Body of pancreas (tissue), 4 donors: ENCODE results near the gene SRRM4. TPM values are rescaled to one million over a fixed set of nuclear protein-coding genes. Genes with fewer than 3 reads are reported as not detected.

Experiments
- ATAC-seq: fragments of 150-250 bp; one replicate; pipeline ENCODE4 v1.9.1; 2016
- DNase-seq, 4 donors: peaks; one replicate each; pipeline ENCODE4 v3.0.0-alpha.2; 2019
- H3K27ac ChIP-seq, 4 donors: fragments of 200-600 bp; sonication (generic); 1 replicate in 3 of 4; 2 replicates in 1 of 4; pipeline versions ENCODE4 v1.5.1 to v1.6.1; 2016 to 2019; ENCODE audit warnings: mild to moderate bottlenecking in 1 of 4, mixed read lengths in 1 of 4, moderate library complexity in 1 of 4
- H3K27me3 ChIP-seq, 2 donors: fragments of 200-600 bp; sonication (generic); one replicate each; pipeline ENCODE4 v1.6.0; 2016; ENCODE audit warnings: mild to moderate bottlenecking in 1 of 2
- H3K36me3 ChIP-seq, 2 donors: fragments of 200-600 bp; sonication (generic); replicated peaks in 1 of 2; 2 replicates each; pipeline ENCODE4 v1.5.1; 2016; ENCODE audit warnings: low read depth in 2 of 2; ENCODE audit not compliant: insufficient read depth in 1 of 2
- H3K4me1 ChIP-seq: fragments of 200-600 bp; sonication (generic); one replicate; pipeline ENCODE4 v1.6.0; 2016
- H3K4me3 ChIP-seq, 2 donors: fragments of 200-600 bp; sonication (generic); 1 replicate in 1 of 2; 2 replicates in 1 of 2; pipeline ENCODE4 v1.5.1; 2016 to 2019
- H3K9me3 ChIP-seq, 3 donors: fragments of 200-600 bp; sonication (generic); 1 replicate in 2 of 3; 2 replicates in 1 of 3; pipeline ENCODE4 v1.5.1; 2016
- CTCF ChIP-seq, 7 experiments: fragments of 450-650 bp in 4 of 7; fragments of 200-600 bp in 3 of 7; sonication (generic) in 3 of 7; IDR thresholded peaks; one replicate each; pipeline ENCODE4 v1.5.1; 2016 to 2019; ENCODE audit warnings: antibody characterized with exemption in 7 of 7
- POLR2A ChIP-seq, 3 donors: fragments of 450-650 bp; IDR thresholded peaks; one replicate each; pipeline ENCODE4 v1.6.1; 2016; ENCODE audit warnings: antibody characterized with exemption in 3 of 3, mild to moderate bottlenecking in 2 of 3
- WGBS, 2 donors: methylation state at CpG; one replicate each; pipeline ENCODE4 v1.1.5; 2017; 5-methylcytosine and 5-hydroxymethylcytosine counted together
- intact Hi-C: fragments of 100-400 bp; cut with DNase I; formaldehyde crosslinking; loops from one replicate; pipeline ENCODE4 v1.15.1; 2023
- total RNA-seq, 2 donors: library from RNA; depleted of rRNA; stranded (reverse); fragments of >200 nt; gene quantifications; one replicate each; pipeline ENCODE4 v1.1.0, GENCODE V29; 2016

SRRM4 gene
- total RNA-seq, 2 donors from 2014 or later, result not detected

- intact Hi-C loops, result no loop called here
- TF ChIP-seq CTCF (IDR thresholded peaks at IDR 0.05), result no peak
- no peak for TF ChIP-seq POLR2A (IDR thresholded peaks at IDR 0.05)
- no peak overlapping the region for H3K4me3 ChIP-seq
- no peaks in the 10 kb centered on the region for H3K27me3 ChIP-seq
- WGBS, 2 donors, result 22 to 50% methylated on average over 2 of the region's 2 CpGs
- H3K9me3 ChIP-seq, result no peaks in the 10 kb centered on the region
- H3K36me3 ChIP-seq, result no peaks in the 10 kb centered on the region
- no peak for ATAC-seq
- no peaks in the 10 kb centered on the region for H3K4me1 ChIP-seq
- no peak overlapping the region for H3K27ac ChIP-seq
- no peak for DNase-seq
Measured at GRCh38 chr12:118959985-118960560, 21.3 kb upstream of the SRRM4 start.

GRCh38 chr12:118960865-118961264 lies 20.5 kb upstream of the SRRM4 start:
- no peaks in the 10 kb centered on the region for H3K9me3 ChIP-seq
- H3K27me3 ChIP-seq, result no peaks in the 10 kb centered on the region
- no peak for TF ChIP-seq CTCF (IDR thresholded peaks at IDR 0.05)
- no peak for TF ChIP-seq POLR2A (IDR thresholded peaks at IDR 0.05)
- DNase-seq (no peak), ATAC-seq (no peak)
- H3K27ac ChIP-seq, result no peak overlapping the region
- WGBS, 2 donors, result 57 to 64% methylated on average over 6 of the region's 6 CpGs
- H3K36me3 ChIP-seq, result no peaks in the 10 kb centered on the region
- no peak overlapping the region for H3K4me3 ChIP-seq
- intact Hi-C loops, result no loop called here
- no peaks in the 10 kb centered on the region for H3K4me1 ChIP-seq

DNA sequence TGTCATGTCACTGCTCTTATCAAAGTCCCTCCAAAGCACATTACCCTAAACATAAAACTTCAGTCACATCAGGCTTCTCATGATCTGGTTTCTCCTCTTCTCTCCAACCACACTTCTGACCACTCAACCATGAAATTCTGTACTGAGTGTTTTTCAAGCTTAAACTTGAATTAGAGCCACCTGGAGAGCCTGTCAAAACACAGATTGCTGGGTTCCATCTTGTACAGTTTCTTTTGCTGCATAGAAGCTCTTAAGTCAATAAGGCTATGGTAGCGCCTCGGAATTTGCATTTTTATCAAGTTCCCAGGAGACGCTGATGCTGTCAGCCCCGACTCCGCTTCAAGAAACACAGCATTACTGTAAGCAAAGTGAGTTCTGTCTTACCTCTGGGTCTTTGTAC lies 16.4 kb upstream of the SRRM4 start:
- no peak for DNase-seq

DNA sequence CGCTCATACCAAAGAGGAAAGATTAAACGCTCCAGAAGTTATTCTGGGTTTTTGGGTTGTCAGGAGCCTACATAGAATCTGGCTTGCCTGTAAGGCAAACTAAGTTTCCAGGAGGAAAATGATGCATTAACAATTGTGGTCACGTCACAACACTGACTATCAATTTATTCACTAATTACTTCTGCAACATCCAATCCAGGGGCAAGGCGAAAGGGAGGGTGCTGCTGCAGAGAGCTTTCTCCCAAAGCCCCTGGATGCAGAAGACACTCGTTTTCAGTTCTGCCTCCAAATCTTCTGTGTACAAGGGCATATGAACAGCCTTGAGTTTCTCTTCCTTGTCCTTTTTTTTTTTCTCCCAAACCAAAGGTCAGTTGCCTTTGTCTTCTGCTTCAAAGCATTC lies 10.5 kb upstream of the SRRM4 start:
- H3K27ac ChIP-seq, result no peak overlapping the region
- ATAC-seq, result no peak
- H3K27me3 ChIP-seq, result no peaks in the 10 kb centered on the region
- no peak overlapping the region for H3K4me3 ChIP-seq
- intact Hi-C loops, result no loop called here
- H3K9me3 ChIP-seq, result no peaks in the 10 kb centered on the region
- no peak for TF ChIP-seq POLR2A (IDR thresholded peaks at IDR 0.05)
- no peak for TF ChIP-seq CTCF (IDR thresholded peaks at IDR 0.05)
- DNase-seq, result no peak
- no peaks in the 10 kb centered on the region for H3K4me1 ChIP-seq
- 40 to 45% methylated on average over 5 of the region's 5 CpGs for WGBS, 2 donors
- H3K36me3 ChIP-seq, result no peaks in the 10 kb centered on the region

More for the DNA sequence above, 16.4 kb upstream of the SRRM4 start:
- WGBS, 2 donors, result 53 to 68% methylated on average over 5 of the region's 5 CpGs
- Histone ChIP-seq H3K27ac (no peak overlapping the region), H3K27me3 (no peaks in the 10 kb centered on the region), H3K4me3 (no peak overlapping the region), H3K36me3 (no peaks in the 10 kb centered on the region), H3K9me3 (no peaks in the 10 kb centered on the region), H3K4me1 (no peaks in the 10 kb centered on the region)
- no peak for ATAC-seq
- TF ChIP-seq CTCF (IDR thresholded peaks at IDR 0.05) (no peak), POLR2A (IDR thresholded peaks at IDR 0.05) (no peak)
- intact Hi-C loops, result no loop called here

GRCh38 chr12:118972982-118973381 lies 8.4 kb upstream of the SRRM4 start:
- no peak for ATAC-seq
- WGBS, 2 donors, result 80 to 82% methylated on average over 2 of the region's 2 CpGs
- Histone ChIP-seq H3K36me3 (no peaks in the 10 kb centered on the region), H3K4me3 (no peak overlapping the region), H3K27me3 (no peaks in the 10 kb centered on the region), H3K4me1 (no peaks in the 10 kb centered on the region), H3K9me3 (no peaks in the 10 kb centered on the region), H3K27ac (no peak overlapping the region)
- no peak for TF ChIP-seq POLR2A (IDR thresholded peaks at IDR 0.05)
- no peak for TF ChIP-seq CTCF (IDR thresholded peaks at IDR 0.05)
- intact Hi-C loops, result no loop called here
- DNase-seq, result no peak
